Measurements from ENCODE around the gene ECPAS.
"Not testable (repeated sequence)": the region's sequence is repeated elsewhere in the genome, so short reads cannot be mapped to it uniquely, and the experiment has no call there.

Gene ECPAS

DNA sequence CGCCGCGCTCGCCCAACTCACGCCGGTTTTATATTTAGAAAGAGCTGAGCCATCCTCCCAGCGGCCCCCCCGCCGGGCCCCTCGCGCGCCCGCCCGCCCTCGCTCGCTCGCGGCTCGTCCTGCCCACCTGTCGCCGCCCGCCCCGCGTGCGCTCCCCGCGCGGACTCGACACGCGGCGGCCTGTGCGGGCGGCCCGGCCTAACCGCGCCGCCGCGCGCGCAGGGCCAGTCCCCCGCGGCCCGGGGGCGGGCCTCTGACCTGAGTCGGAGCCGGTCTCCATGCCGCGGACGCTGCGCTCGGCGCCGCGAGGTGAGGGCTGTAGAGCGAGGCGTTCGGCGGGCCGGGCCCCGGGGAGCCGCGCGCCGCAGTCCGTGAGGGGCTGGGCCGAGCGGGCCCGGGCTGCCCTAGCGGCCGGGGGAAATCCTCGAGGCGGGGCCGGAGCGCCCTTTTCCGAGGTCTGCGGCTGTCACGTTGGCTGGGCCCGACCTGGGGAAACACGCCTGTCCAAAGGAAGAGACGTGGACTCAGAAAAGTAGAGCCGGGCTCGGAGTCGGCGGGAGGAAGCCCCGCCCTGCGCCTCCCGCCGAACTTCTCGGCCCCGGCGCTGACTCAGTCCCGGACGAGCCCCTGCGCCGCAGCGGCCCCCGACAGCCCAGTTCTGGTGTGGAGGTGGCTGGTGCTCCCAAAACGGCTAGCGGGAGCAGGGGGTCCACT lies at the start of gene ECPAS:
Gene ECPAS (minus strand): TSS at position 526 of the 714 bp plus-strand sequence. CDS start 11,465 bp downstream, outside the sequence.
- in situ Hi-C loops (cut with HindIII; ENCODE audit: low sequenced_read_pairs): no loop called here

GRCh38 chr9:111533099-111533790 lies 49.1 kb upstream of the ECPAS start:
- in situ Hi-C loops (cut with HindIII; ENCODE audit: low sequenced_read_pairs): no loop called here

GRCh38 chr9:111531716-111532115 lies 47.5 kb upstream of the ECPAS start:
- in situ Hi-C loops (cut with HindIII; ENCODE audit: low sequenced_read_pairs): no loop called here

DNA sequence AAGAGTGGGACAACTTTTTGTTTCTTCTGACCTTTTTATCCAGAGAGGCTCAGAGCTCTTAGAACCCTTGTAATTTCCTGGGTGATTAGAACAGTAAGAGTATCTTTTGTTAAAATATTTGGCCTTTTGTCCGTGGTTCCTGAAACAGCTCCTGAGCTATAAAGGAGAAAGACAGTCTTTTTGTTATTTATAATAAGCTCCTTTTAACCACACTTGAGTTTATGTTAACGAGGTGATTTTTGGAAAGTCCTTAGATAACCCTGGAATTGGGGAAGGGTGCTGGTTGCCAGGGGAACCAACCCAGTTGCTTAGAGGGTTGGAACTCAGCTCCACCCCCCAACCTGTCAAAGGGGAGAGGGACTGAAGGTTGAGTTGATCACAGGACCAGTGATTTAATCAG lies 45.6 kb upstream of the ECPAS start:
- in situ Hi-C loops (cut with HindIII; ENCODE audit: low sequenced_read_pairs): loop anchor here (10.0 kb wide), 1 partner anchor 155 kb away; no protein-coding TSS in a partner anchor

- in situ Hi-C loops (cut with HindIII; ENCODE audit: low sequenced_read_pairs): loop anchor here (10.0 kb wide), 1 partner anchor 157 kb away; no protein-coding TSS in a partner anchor
Observed at GRCh38 chr9:111527347-111527746, 43.2 kb upstream of the ECPAS start.

GRCh38 chr9:111525056-111525977 lies 41.1 kb upstream of the ECPAS start, which contains the start of gene ZNF483:
Gene ZNF483, plus strand, starts transcription at chr9:111525179. Its CDS starts 2,217 bp downstream, at chr9:111527396.
- in situ Hi-C loops (cut with HindIII; ENCODE audit: low sequenced_read_pairs): loop anchor here (10.0 kb wide), 1 partner anchor 159 kb away; no protein-coding TSS in a partner anchor

GRCh38 chr9:111524731-111525055 lies 40.5 kb upstream of the ECPAS start:
- in situ Hi-C loops (cut with HindIII; ENCODE audit: low sequenced_read_pairs): loop anchor here (10.0 kb wide), 1 partner anchor 160 kb away; no protein-coding TSS in a partner anchor

DNA sequence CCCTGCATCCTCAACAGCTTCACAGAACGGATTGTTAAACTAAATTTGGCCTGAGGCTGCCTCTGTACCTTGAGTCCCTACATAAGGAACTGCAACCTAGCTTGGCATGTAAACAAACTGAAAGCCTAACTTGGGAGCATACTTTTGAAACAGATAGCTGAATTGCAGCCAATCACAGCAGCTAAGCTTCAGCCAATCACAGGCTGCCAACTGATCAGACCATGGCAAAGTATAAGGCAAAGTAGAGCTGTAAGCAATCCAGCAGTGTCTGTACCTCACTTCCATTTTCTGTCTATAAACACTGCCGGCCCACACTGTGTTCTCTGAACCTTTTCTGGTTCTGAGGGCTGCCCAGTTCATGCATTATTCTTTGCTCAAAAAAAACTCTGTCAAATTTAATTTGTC lies 31.9 kb upstream of the ECPAS start:
- in situ Hi-C loops (cut with HindIII; ENCODE audit: low sequenced_read_pairs): no loop called here

GRCh38 chr9:111514967-111515366 lies 30.8 kb upstream of the ECPAS start:
- in situ Hi-C loops (cut with HindIII; ENCODE audit: low sequenced_read_pairs): no loop called here

- in situ Hi-C loops (cut with HindIII; ENCODE audit: low sequenced_read_pairs): not testable (repeated sequence)
Observed at GRCh38 chr9:111511581-111511980, 27.4 kb upstream of the ECPAS start.

DNA sequence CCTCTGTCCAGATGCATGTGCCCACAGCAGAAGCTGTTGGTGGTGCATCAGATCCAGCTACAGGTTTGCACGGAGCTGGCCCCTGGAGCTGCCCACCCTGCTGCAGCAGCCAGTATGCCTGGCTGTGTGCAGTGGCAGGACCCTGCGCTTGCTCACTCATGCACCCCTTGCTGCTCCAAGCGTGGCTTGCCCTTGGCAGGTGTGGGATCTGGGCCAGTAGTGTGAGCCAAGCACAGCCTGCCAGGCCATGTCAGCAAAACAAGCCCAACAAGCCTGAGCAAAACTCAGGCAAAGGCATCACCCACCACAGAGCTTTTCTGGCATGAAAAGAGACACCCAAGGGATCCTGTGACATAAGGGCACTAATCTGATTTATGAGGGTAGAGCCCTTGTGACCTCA lies 18.3 kb upstream of the ECPAS start:
- in situ Hi-C loops (cut with HindIII; ENCODE audit: low sequenced_read_pairs): no loop called here

- in situ Hi-C loops (cut with HindIII; ENCODE audit: low sequenced_read_pairs): no loop called here
Observed at GRCh38 chr9:111501648-111502047, 17.5 kb upstream of the ECPAS start.

GRCh38 chr9:111501005-111501562 lies 16.9 kb upstream of the ECPAS start:
- in situ Hi-C loops (cut with HindIII; ENCODE audit: low sequenced_read_pairs): no loop called here

DNA sequence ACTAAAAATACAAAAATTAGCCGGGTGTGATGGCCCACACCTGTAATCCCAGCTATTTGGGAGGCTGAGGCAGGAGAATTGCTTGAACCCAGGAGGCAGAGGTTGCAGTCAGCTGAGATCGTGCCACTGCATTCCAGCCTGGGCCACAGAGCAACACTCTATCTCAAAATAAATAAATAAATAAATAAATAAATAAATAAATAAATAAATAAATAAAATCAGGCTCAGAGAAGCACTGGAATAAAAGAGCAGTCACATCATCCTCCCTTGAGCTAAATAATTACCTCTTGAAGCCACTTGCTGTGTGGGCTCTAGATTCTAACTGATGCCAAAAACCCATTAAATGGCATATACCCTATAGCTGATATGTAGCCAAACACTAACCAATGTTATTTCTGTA lies 13.0 kb upstream of the ECPAS start:
- in situ Hi-C loops (cut with HindIII; ENCODE audit: low sequenced_read_pairs): not testable (repeated sequence)

DNA sequence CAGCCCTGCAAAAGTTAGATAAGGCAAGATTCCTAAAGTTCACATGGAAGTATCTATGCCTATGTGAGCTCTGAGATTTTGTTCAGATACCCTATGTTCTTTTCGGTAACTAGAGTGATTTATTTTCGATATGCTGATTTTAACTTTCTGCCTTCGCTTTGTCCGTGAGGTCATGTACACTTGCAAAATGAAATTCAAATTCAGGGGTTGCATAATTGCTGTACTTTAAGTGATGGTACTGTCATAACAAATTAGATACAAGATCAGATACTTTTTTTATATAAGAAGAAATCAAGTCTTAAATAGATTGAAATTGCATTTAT lies 350 bp upstream of the ECPAS start:
- in situ Hi-C loops (cut with HindIII; ENCODE audit: low sequenced_read_pairs): no loop called here

DNA sequence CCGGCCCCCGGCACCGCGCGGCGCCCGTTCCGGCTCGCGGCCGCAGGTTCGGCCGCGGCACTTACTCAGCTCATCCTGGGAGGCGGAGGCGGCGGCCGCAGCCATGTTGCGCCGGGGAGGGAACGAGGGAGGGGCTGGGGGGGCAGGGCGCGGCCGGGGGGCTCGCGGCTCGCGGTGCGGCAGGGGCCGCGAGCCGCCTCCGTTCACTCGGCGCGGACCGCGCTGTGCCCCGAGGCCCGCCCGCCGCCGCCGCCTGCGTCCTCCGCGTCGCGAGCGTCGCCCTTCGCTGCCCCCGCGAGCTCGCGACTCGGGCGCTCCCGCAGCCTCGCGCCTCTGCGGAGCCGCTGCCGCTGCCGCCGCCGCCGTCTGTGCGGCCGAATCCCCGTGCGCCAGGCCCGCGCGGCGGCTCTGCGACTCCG lies 735 bp downstream of the ECPAS start:
- in situ Hi-C loops (cut with HindIII; ENCODE audit: low sequenced_read_pairs): no loop called here

- in situ Hi-C loops (cut with HindIII; ENCODE audit: low sequenced_read_pairs): no loop called here
Observed at GRCh38 chr9:111482694-111483438, 1.3 kb downstream of the ECPAS start.

DNA sequence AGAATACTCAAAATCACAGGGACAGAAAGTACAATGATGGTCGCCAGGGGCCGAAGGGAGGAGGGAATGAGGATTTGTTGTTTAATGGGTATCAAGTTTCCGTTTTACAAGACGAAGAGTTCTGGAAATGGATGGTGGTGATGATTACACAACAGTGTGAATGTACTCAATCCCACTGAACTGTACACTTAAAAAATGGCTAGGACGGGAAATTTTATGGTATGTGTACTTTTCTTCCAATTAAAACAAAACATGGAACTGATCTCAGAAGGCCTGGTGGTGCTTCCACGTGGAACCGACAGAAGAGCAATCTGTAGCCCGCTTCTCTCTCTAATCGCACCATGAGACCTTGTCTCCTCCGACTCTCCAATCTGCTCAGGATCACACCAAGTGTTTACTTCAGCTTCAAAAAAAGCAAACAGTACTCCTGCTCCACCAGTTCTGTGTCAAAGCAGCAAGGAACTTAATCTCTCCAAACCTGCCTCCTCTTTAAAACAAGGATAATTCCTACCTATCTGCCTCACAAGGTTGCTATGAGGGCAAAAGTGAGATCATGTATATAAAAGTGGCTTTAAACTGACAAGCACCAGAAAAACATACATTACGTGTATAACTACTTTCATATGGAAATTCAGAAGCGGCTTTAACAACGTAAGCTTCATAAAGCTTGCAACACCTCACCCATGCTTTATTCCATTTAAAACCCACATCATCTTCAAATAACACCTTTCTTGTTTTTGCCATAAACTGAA lies 2.1 kb downstream of the ECPAS start:
- in situ Hi-C loops (cut with HindIII; ENCODE audit: low sequenced_read_pairs): no loop called here

DNA sequence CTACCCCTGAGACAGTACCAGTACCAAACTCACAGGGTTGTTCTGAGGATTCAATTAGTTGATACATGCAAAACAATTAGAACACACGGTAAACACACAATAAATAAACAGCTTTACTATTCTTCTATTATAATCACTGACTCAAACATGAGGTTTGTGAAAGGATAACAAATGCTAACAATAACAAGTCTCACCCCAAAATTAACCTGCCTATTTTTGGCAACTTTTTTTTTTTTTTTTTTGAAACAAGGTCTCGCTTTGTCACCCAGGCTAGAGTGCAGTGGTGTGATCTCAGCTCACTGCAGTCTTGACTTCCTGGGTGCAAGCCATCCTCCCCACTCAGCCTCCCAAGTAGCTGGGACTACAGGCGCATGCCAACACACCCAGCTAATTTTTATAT lies 6.5 kb downstream of the ECPAS start:
- in situ Hi-C loops (cut with HindIII; ENCODE audit: low sequenced_read_pairs): no loop called here

DNA sequence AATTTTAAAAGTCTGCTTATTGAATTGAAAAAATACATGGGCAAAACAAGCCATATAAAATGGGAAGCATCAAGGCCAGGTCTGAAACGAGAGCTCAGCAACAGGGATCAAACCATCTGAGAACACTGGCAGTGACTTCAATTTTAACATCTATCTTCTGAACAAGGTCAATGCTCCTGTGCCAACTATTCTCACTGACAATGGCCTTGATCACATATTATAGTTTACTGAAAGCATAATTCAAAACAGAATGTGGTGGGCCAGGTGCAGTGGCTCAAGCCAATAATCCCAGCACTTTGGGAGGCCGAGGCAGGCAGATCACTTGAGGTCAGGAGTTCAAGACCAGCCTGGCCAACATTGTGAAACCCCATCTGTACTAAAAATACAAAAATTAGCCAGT lies 9.0 kb downstream of the ECPAS start:
- in situ Hi-C loops (cut with HindIII; ENCODE audit: low sequenced_read_pairs): no loop called here

Measured in endothelial cell of hepatic sinusoid (primary cell).